ENCODE data around the gene RNF31. TPM values are rescaled to one million over a fixed set of nuclear protein-coding genes. Genes with fewer than 3 reads are reported as not detected.

The RNF31 gene
- total RNA-seq, 1 donor from 2014 or later: 80.4 TPM

GRCh38 chr14:24135834-24136683, 11.2 kb upstream of the RNF31 start, which contains the start of gene PSME1:
Gene PSME1, plus strand, starts transcription at chr14:24136194. Its CDS starts 69 bp downstream, at chr14:24136263.
- peaks cover 49% of the 10 kb centered on the region for H3K36me3 Mint-ChIP-seq (ENCODE audit: low read depth)
- no peaks in the 10 kb centered on the region for H3K27me3 Mint-ChIP-seq (ENCODE audit: low read depth)
- H3K9me3 Mint-ChIP-seq: no peaks in the 10 kb centered on the region
- H3K4me1 Mint-ChIP-seq (ENCODE audit: low read depth): peaks cover 47% of the 10 kb centered on the region
- peak within 1 kb of the TSS; percentile 91 for H3K27ac Mint-ChIP-seq
- intact Hi-C loops (cut with micrococcal nuclease): loop anchor here (1.0 kb wide), 3 partner anchors 11 to 25 kb away; partner anchors contain the start of genes IRF9 and RNF31
- DNase-seq (ENCODE audit: low spot score): peak; percentile 93
- peak within 1 kb of the TSS; percentile 92 for H3K4me3 Mint-ChIP-seq (ENCODE audit: low read depth)

GRCh38 chr14:24136684-24137528, 10.4 kb upstream of the RNF31 start:
- H3K4me3 Mint-ChIP-seq (ENCODE audit: low read depth): peak overlapping the region; percentile 92
- intact Hi-C loops (cut with micrococcal nuclease): loop anchor here (1.0 kb wide), 3 partner anchors 10 to 24 kb away; partner anchors contain the start of genes IRF9 and RNF31
- H3K9me3 Mint-ChIP-seq: no peaks in the 10 kb centered on the region
- H3K4me1 Mint-ChIP-seq (ENCODE audit: low read depth): peaks cover 48% of the 10 kb centered on the region
- peaks cover 52% of the 10 kb centered on the region for H3K36me3 Mint-ChIP-seq (ENCODE audit: low read depth)
- H3K27me3 Mint-ChIP-seq (ENCODE audit: low read depth): no peaks in the 10 kb centered on the region
- peak overlapping the region; percentile 91 for H3K27ac Mint-ChIP-seq
- DNase-seq (ENCODE audit: low spot score): no peak

GRCh38 chr14:24137529-24138395, 9.5 kb upstream of the RNF31 start:
- H3K27ac Mint-ChIP-seq: peak overlapping the region; percentile 91
- DNase-seq (ENCODE audit: low spot score): no peak
- peaks cover 44% of the 10 kb centered on the region for H3K4me1 Mint-ChIP-seq (ENCODE audit: low read depth)
- H3K27me3 Mint-ChIP-seq (ENCODE audit: low read depth): no peaks in the 10 kb centered on the region
- intact Hi-C loops (cut with micrococcal nuclease): no loop called here
- H3K9me3 Mint-ChIP-seq: no peaks in the 10 kb centered on the region
- H3K36me3 Mint-ChIP-seq (ENCODE audit: low read depth): peaks cover 53% of the 10 kb centered on the region
- H3K4me3 Mint-ChIP-seq (ENCODE audit: low read depth): peak overlapping the region; percentile 92

GRCh38 chr14:24138396-24139271, 8.7 kb upstream of the RNF31 start:
- no peaks in the 10 kb centered on the region for H3K27me3 Mint-ChIP-seq (ENCODE audit: low read depth)
- intact Hi-C loops (cut with micrococcal nuclease): no loop called here
- peaks cover 46% of the 10 kb centered on the region for H3K4me1 Mint-ChIP-seq (ENCODE audit: low read depth)
- peak overlapping the region; percentile 51 for H3K27ac Mint-ChIP-seq
- no peak for DNase-seq (ENCODE audit: low spot score)
- no peaks in the 10 kb centered on the region for H3K9me3 Mint-ChIP-seq
- H3K4me3 Mint-ChIP-seq (ENCODE audit: low read depth): peak overlapping the region; percentile 91
- peaks cover 58% of the 10 kb centered on the region for H3K36me3 Mint-ChIP-seq (ENCODE audit: low read depth)

- intact Hi-C loops (cut with micrococcal nuclease): no loop called here
- Mint-ChIP-seq H3K4me3 (ENCODE audit: low read depth) (peak overlapping the region; percentile 91), H3K9me3 (no peaks in the 10 kb centered on the region), H3K4me1 (ENCODE audit: low read depth) (peaks cover 51% of the 10 kb centered on the region), H3K27me3 (ENCODE audit: low read depth) (no peaks in the 10 kb centered on the region), H3K36me3 (ENCODE audit: low read depth) (peaks cover 65% of the 10 kb centered on the region), H3K27ac (peak overlapping the region; percentile 56)
- no peak for DNase-seq (ENCODE audit: low spot score)
Observed at GRCh38 chr14:24139272-24139934, 7.9 kb upstream of the RNF31 start.

DNA sequence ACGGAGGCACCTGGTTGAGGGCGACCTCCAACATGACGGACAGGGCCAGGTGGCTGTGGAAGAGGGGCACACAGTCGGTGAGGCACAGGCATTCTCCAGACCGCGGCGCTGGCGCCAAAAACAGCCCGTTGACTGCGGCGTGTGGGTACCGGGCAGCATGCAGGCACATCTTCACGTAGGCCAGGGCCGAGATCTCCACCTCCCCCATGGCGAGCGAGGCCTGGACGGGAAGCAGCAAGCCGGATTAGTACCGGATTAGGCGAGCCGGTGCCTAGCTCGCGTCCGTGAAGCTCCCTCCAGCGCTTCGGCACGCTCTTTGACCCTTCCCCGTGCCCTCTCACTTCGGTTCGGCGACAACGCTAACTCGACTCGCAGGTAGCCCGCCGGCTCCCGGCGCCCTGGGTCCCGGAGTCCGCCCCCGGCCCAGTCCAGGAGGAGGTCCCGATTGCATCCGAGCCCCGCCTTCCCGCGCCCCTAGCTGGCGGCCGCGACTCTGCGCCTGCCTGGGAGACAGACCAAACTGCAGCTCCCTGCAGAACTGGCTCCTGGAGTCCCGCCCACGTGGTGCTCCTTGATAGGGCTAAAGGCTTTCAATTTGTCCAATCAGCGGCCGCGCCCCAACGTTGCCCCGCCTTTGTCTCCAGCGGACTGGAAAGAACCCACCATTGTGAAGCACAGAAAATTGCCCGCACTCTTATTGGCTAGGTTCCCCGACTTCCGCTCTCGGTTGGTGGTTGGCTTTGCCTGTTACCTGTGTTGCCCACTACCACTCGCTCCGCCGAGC, 6.0 kb upstream of the RNF31 start, which contains the start of gene EMC9:
Gene EMC9 (minus strand): TSS at position 495 of the 784 bp plus-strand sequence. CDS start 287 bp downstream, at position 208.
- DNase-seq (ENCODE audit: low spot score): peak; percentile 100
- intact Hi-C loops (cut with micrococcal nuclease): loop anchor here (1.0 to 5.0 kb wide), 3 partner anchors 20 to 71 kb away; partner anchors contain the start of genes CHMP4A, DCAF11, IRF9 and NRL
- Mint-ChIP-seq H3K9me3 (no peaks in the 10 kb centered on the region), H3K36me3 (ENCODE audit: low read depth) (peaks cover 82% of the 10 kb centered on the region), H3K4me1 (ENCODE audit: low read depth) (peaks cover 58% of the 10 kb centered on the region), H3K27ac (peak within 1 kb of the TSS; percentile 79), H3K27me3 (ENCODE audit: low read depth) (no peaks in the 10 kb centered on the region), H3K4me3 (ENCODE audit: low read depth) (peak within 1 kb of the TSS; percentile 91)

DNA sequence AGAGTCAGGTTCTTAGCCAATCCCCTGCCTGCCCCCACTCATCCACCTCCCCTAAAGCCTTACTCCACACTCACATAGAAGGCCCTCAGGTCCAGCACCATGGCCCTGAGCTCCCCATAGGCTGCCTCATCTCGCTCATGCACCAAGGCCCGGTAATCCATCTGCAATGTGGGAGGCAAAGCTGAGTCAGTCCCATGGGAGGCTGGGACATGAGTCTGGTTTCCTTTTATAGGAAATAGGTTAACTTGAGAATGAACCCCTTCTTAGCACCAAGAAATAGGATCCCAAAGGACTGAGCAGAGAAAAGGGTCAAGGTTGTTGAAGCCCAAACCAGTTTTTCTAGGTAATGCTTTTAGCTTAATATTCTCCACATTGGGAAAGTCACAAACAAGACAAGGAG, 3.8 kb upstream of the RNF31 start:
- intact Hi-C loops (cut with micrococcal nuclease): loop anchor here (5.0 kb wide), 1 partner anchor 69 kb away; the partner anchor contains the start of gene CHMP4A
- H3K36me3 Mint-ChIP-seq (ENCODE audit: low read depth): peaks cover 71% of the 10 kb centered on the region
- H3K27me3 Mint-ChIP-seq (ENCODE audit: low read depth): no peaks in the 10 kb centered on the region
- peaks cover 50% of the 10 kb centered on the region for H3K4me1 Mint-ChIP-seq (ENCODE audit: low read depth)
- H3K4me3 Mint-ChIP-seq (ENCODE audit: low read depth): peak overlapping the region; percentile 0
- H3K9me3 Mint-ChIP-seq: no peaks in the 10 kb centered on the region
- no peak overlapping the region for H3K27ac Mint-ChIP-seq
- no peak for DNase-seq (ENCODE audit: low spot score)

- peaks cover 44% of the 10 kb centered on the region for H3K4me1 Mint-ChIP-seq (ENCODE audit: low read depth)
- intact Hi-C loops (cut with micrococcal nuclease): loop anchor here (5.0 kb wide), 1 partner anchor 68 kb away; the partner anchor contains the start of gene CHMP4A
- H3K4me3 Mint-ChIP-seq (ENCODE audit: low read depth): peak overlapping the region; percentile 100
- no peak for DNase-seq (ENCODE audit: low spot score)
- H3K36me3 Mint-ChIP-seq (ENCODE audit: low read depth): peaks cover 71% of the 10 kb centered on the region
- no peaks in the 10 kb centered on the region for H3K9me3 Mint-ChIP-seq
- peak overlapping the region; percentile 72 for H3K27ac Mint-ChIP-seq
- H3K27me3 Mint-ChIP-seq (ENCODE audit: low read depth): no peaks in the 10 kb centered on the region
Observed at GRCh38 chr14:24144451-24144850, 2.8 kb upstream of the RNF31 start.

DNA sequence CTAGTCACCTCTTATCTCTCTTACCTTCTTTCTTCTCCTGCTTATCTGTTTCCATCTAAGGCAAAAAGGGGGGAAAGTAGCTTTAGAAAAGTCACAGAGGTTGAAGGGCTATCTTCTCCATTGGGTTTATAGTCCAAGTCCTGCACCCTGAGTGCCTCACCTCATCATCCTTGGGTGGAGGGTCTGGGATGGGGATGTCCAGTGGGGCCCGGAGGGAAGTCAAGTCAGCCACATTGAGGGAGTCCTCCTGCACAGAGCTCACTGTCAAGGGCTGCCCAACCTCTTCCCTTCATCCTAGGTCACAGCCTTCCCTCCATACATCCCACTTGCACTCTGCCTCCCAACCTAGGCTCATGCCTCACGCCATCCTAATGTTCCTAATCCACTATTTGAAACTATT, 2.1 kb upstream of the RNF31 start:
- Mint-ChIP-seq H3K4me1 (ENCODE audit: low read depth) (peaks cover 43% of the 10 kb centered on the region), H3K36me3 (ENCODE audit: low read depth) (peaks cover 73% of the 10 kb centered on the region), H3K27ac (peak overlapping the region; percentile 100), H3K4me3 (ENCODE audit: low read depth) (peak overlapping the region; percentile 100), H3K9me3 (no peaks in the 10 kb centered on the region), H3K27me3 (ENCODE audit: low read depth) (no peaks in the 10 kb centered on the region)
- intact Hi-C loops (cut with micrococcal nuclease): no loop called here
- no peak for DNase-seq (ENCODE audit: low spot score)

DNA sequence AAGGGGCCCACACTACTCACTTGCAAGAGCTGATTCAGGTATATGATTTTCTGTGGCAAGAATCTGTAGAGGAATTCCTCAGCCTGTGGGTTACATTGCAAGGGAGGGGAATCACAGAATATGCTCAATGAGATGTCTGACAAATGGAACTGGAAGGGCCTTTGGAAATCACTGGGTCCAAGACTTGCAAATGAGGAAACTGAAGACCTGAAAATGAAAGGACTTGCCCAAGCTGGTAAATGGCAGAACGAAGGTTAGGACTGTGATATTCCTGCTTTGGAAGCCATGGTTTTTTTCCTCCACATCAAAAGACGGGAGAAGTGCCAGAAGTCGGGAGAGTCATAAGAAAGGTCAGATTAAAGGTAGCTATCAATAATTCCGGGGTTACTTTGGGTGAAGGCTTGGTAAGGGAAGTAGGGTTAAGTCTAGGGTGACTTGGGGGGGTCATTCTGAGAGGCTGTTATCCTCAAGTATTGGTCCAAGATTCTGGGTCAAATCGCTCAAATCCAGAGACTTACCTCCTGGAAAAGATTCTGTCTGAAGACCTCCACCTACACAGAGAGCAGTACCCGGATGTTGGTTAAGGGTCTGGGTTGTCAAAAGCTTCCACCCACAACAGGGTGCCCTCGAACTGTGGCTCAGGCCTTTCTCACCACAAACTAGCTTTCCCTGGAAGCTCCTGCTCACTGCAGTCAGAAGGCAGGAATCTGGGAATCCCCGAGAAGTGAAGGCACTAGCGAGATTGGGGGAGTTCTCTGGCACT, 1.4 kb upstream of the RNF31 start:
- H3K4me3 Mint-ChIP-seq (ENCODE audit: low read depth): peak overlapping the region; percentile 100
- H3K36me3 Mint-ChIP-seq (ENCODE audit: low read depth): peaks cover 74% of the 10 kb centered on the region
- peaks cover 47% of the 10 kb centered on the region for H3K4me1 Mint-ChIP-seq (ENCODE audit: low read depth)
- H3K27ac Mint-ChIP-seq: peak overlapping the region; percentile 100
- no peaks in the 10 kb centered on the region for H3K27me3 Mint-ChIP-seq (ENCODE audit: low read depth)
- no peak for DNase-seq (ENCODE audit: low spot score)
- no peaks in the 10 kb centered on the region for H3K9me3 Mint-ChIP-seq
- intact Hi-C loops (cut with micrococcal nuclease): loop anchor here (1.0 to 2.0 kb wide), 2 partner anchors 43 to 86 kb away; partner anchors contain the start of genes GMPR2, IPO4 and NEDD8
